Esophagus muscularis mucosa (tissue), 4 donors: ENCODE data around the gene GPR85. TPM values are rescaled to one million over a fixed set of nuclear protein-coding genes. Genes with fewer than 3 reads are reported as not detected.

Source experiments
- DNase-seq: peaks from one replicate; pipeline ENCODE4 v3.0.0-alpha.2; 2017; ENCODE audit errors: extremely low spot score
- H3K27ac ChIP-seq, 4 donors: fragments of 200-600 bp; sonication (generic); replicated peaks in 1 of 4; 1 replicate in 3 of 4; 2 replicates in 1 of 4; pipeline ENCODE4 v1.5.1; 2016 to 2019; ENCODE audit warnings: mild to moderate bottlenecking in 1 of 4
- H3K27me3 ChIP-seq, 4 donors: fragments of 200-600 bp; sonication (generic); one replicate each; pipeline versions ENCODE4 v1.5.1 to v1.6.0; 2016 to 2019
- H3K36me3 ChIP-seq, 4 donors: fragments of 200-600 bp; sonication (generic); one replicate each; pipeline ENCODE4 v1.5.1; 2016 to 2019
- H3K4me1 ChIP-seq, 4 donors: fragments of 200-600 bp; sonication (generic); one replicate each; pipeline ENCODE4 v1.5.1; 2016 to 2019
- H3K4me3 ChIP-seq, 4 donors: fragments of 200-600 bp; sonication (generic); 1 replicate in 2 of 4; 2 replicates in 2 of 4; pipeline ENCODE4 v1.5.1; 2016 to 2019; ENCODE audit warnings: mild to moderate bottlenecking in 4 of 4, moderate library complexity in 1 of 4
- H3K9me3 ChIP-seq, 4 donors: fragments of 200-600 bp; sonication (generic); 1 replicate in 3 of 4; 2 replicates in 1 of 4; pipeline ENCODE4 v1.5.1; 2016 to 2019
- EP300 ChIP-seq: sonication (generic); formaldehyde crosslinking; IDR thresholded peaks from one replicate; pipeline ENCODE4 v1.6.1; 2017; ENCODE audit warnings: antibody characterized with exemption
- POLR2A ChIP-seq: fragments of 450-650 bp; IDR thresholded peaks from one replicate; pipeline ENCODE4 v1.6.1; 2017; ENCODE audit warnings: antibody characterized with exemption, moderate library complexity, mild to moderate bottlenecking, low read depth
- POLR2AphosphoS5 ChIP-seq, 2 donors: sonication (generic); formaldehyde crosslinking; IDR thresholded peaks; one replicate each; pipeline ENCODE4 v1.6.1; 2017; ENCODE audit warnings: antibody characterized with exemption in 2 of 2
- WGBS: methylation state at CpG from one replicate; pipeline ENCODE4 v1.1.5; 2018; 5-methylcytosine and 5-hydroxymethylcytosine counted together
- intact Hi-C: fragments of 100-400 bp; cut with DNase I; formaldehyde crosslinking; loops from one replicate; pipeline ENCODE4 v1.15.1; 2023
- total RNA-seq, 4 donors: library from RNA; depleted of rRNA; stranded (reverse); fragments of >200 nt; gene quantifications; one replicate each; pipeline versions ENCODE4 v1.1.0 to v1.2.1, GENCODE V29; 2016
- TF ChIP-seq, protein P1 (sequence below), 3 experiments: fragments of 200-600 bp in 2 of 3; fragments of 450-650 bp in 1 of 3; sonication (generic) in 2 of 3; IDR thresholded peaks; one replicate each; pipeline ENCODE4 v1.5.1; 2017 to 2019; ENCODE audit warnings: antibody characterized with exemption in 3 of 3, mild to moderate bottlenecking in 2 of 3, moderate library complexity in 1 of 3

GPR85 gene
- total RNA-seq, 4 donors from 2014 or later = 0.46 to 1.7 (median 1.7) TPM; not detected in 1

- intact Hi-C loops = no loop called here
These were observed 52.7 kb downstream of the GPR85 start for GRCh38 chr7:113033959-113034358.

More at GRCh38 chr7:113033959-113034358, 52.7 kb downstream of the GPR85 start:
- H3K27ac ChIP-seq = no peak overlapping the region
- no peaks in the 10 kb centered on the region for H3K36me3 ChIP-seq
- DNase-seq = no peak
- H3K27me3 ChIP-seq = no peaks in the 10 kb centered on the region
- WGBS = 63% methylated on average over 2 of the region's 2 CpGs
- TF ChIP-seq EP300 (no peak), POLR2A (no peak), POLR2AphosphoS5 (IDR thresholded peaks at IDR 0.05) (no peak)
- TF ChIP-seq, protein P1, sequence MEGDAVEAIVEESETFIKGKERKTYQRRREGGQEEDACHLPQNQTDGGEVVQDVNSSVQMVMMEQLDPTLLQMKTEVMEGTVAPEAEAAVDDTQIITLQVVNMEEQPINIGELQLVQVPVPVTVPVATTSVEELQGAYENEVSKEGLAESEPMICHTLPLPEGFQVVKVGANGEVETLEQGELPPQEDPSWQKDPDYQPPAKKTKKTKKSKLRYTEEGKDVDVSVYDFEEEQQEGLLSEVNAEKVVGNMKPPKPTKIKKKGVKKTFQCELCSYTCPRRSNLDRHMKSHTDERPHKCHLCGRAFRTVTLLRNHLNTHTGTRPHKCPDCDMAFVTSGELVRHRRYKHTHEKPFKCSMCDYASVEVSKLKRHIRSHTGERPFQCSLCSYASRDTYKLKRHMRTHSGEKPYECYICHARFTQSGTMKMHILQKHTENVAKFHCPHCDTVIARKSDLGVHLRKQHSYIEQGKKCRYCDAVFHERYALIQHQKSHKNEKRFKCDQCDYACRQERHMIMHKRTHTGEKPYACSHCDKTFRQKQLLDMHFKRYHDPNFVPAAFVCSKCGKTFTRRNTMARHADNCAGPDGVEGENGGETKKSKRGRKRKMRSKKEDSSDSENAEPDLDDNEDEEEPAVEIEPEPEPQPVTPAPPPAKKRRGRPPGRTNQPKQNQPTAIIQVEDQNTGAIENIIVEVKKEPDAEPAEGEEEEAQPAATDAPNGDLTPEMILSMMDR (IDR thresholded peaks at IDR 0.05) = no peak
- H3K4me3 ChIP-seq = no peak overlapping the region
- no peaks in the 10 kb centered on the region for H3K4me1 ChIP-seq
- H3K9me3 ChIP-seq = no peaks in the 10 kb centered on the region

Other genes starting within 250 kb of the GPR85 start
- gene SMIM30, start 31.7 kb upstream of the GPR85 start, total RNA-seq = 10 to 100 TPM; 25.2 to 37.8 (median 35.2) TPM